Transverse colon (tissue), 4 donors: ENCODE data around the gene HUS1B. TPM values are rescaled to one million over a fixed set of nuclear protein-coding genes. Genes with fewer than 3 reads are reported as not detected.

Experiments used
- DNase-seq: peaks from one replicate; pipeline ENCODE4 v3.0.0-alpha.2; 2019
- H3K27ac ChIP-seq, 4 donors: fragments of 200-600 bp; sonication (generic); 2 replicates each; pipeline ENCODE4 v1.5.1; 2016 to 2018; ENCODE audit warnings: inconsistent platforms in 4 of 4
- H3K27me3 ChIP-seq: fragments of 200-600 bp; sonication (generic); 2 replicates; pipeline ENCODE4 v1.5.1; 2017; ENCODE audit warnings: inconsistent platforms
- H3K36me3 ChIP-seq, 4 donors: fragments of 200-600 bp; sonication (generic); 2 replicates each; pipeline ENCODE4 v1.5.1; 2017 to 2019; ENCODE audit warnings: inconsistent platforms in 4 of 4
- H3K4me1 ChIP-seq, 4 donors: fragments of 200-600 bp; sonication (generic); 2 replicates each; pipeline ENCODE4 v1.5.1; 2017 to 2020; ENCODE audit warnings: inconsistent platforms in 4 of 4
- H3K4me3 ChIP-seq, 4 donors: fragments of 200-600 bp; sonication (generic); 1 replicate in 1 of 4; 2 replicates in 3 of 4; pipeline versions ENCODE4 v1.5.1 to v1.6.1; 2017 to 2019; ENCODE audit warnings: inconsistent platforms in 4 of 4
- H3K9me3 ChIP-seq, 2 donors: fragments of 200-600 bp; sonication (generic); 2 replicates each; pipeline ENCODE4 v1.5.1; 2017 to 2019; ENCODE audit warnings: inconsistent platforms in 2 of 2
- EP300 ChIP-seq: sonication (generic); formaldehyde crosslinking; IDR thresholded peaks from one replicate; pipeline ENCODE4 v1.6.1; 2017; ENCODE audit warnings: antibody characterized with exemption, low read depth
- POLR2A ChIP-seq: fragments of 450-650 bp; IDR thresholded peaks from one replicate; pipeline ENCODE4 v1.6.1; 2016; ENCODE audit warnings: antibody characterized with exemption, mild to moderate bottlenecking, moderate library complexity
- POLR2AphosphoS5 ChIP-seq, 3 donors: sonication (generic); formaldehyde crosslinking; IDR thresholded peaks; one replicate each; pipeline ENCODE4 v1.6.1; 2016; ENCODE audit warnings: antibody characterized with exemption in 3 of 3
- WGBS, 2 donors: methylation state at CpG; one replicate each; pipeline ENCODE4 v1.1.5; 2018; ENCODE audit warnings: low coverage in 1 of 2; 5-methylcytosine and 5-hydroxymethylcytosine counted together
- in situ Hi-C, 4 donors: fragments of 200-750 bp; cut with MboI; loops; one replicate each; pipeline versions ENCODE4 v1.15.0 to v1.15.1; 2017; ENCODE audit warnings: low sequenced_read_pairs in 3 of 4, low pct_ligation_motif_present in 1 of 4, low pct_unique_long_range_greater_than_20kb in 1 of 4
- intact Hi-C: fragments of 100-400 bp; cut with DNase I; formaldehyde crosslinking; loops from one replicate; pipeline ENCODE4 v1.15.1; 2023; ENCODE audit warnings: low total_unique reads
- total RNA-seq, 4 donors: library from RNA; depleted of rRNA; stranded (reverse); fragments of >200 nt; gene quantifications; one replicate each; pipeline ENCODE4 v1.1.0, GENCODE V29; 2016
- TF ChIP-seq, protein P1 (sequence below), 5 experiments: fragments of 200-600 bp in 3 of 5; fragments of 450-650 bp in 2 of 5; sonication (generic) in 3 of 5; IDR thresholded peaks; 1 replicate in 2 of 5; 2 replicates in 3 of 5; pipeline ENCODE4 v1.5.1; 2016 to 2017; ENCODE audit warnings: antibody characterized with exemption in 5 of 5, inconsistent platforms in 3 of 5, mild to moderate bottlenecking in 2 of 5, moderate library complexity in 1 of 5

Gene HUS1B
- total RNA-seq, 4 donors from 2014 or later, result 0.80 to 7.5 (median 3.7) TPM; not detected in 1

GRCh38 chr6:678520-678919 lies 21.6 kb upstream of the HUS1B start:
- 63% methylated on average over 3 of the region's 3 CpGs for WGBS, 2 donors
- no peaks in the 10 kb centered on the region for H3K9me3 ChIP-seq
- intact Hi-C loops, result no loop called here
- no peaks in the 10 kb centered on the region for H3K36me3 ChIP-seq
- no peak overlapping the region for H3K4me3 ChIP-seq
- no peak for TF ChIP-seq POLR2AphosphoS5 (IDR thresholded peaks at IDR 0.05)
- TF ChIP-seq, protein P1, sequence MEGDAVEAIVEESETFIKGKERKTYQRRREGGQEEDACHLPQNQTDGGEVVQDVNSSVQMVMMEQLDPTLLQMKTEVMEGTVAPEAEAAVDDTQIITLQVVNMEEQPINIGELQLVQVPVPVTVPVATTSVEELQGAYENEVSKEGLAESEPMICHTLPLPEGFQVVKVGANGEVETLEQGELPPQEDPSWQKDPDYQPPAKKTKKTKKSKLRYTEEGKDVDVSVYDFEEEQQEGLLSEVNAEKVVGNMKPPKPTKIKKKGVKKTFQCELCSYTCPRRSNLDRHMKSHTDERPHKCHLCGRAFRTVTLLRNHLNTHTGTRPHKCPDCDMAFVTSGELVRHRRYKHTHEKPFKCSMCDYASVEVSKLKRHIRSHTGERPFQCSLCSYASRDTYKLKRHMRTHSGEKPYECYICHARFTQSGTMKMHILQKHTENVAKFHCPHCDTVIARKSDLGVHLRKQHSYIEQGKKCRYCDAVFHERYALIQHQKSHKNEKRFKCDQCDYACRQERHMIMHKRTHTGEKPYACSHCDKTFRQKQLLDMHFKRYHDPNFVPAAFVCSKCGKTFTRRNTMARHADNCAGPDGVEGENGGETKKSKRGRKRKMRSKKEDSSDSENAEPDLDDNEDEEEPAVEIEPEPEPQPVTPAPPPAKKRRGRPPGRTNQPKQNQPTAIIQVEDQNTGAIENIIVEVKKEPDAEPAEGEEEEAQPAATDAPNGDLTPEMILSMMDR (IDR thresholded peaks at IDR 0.05), result no peak
- TF ChIP-seq EP300, result no peak
- TF ChIP-seq POLR2A, result no peak
- no peaks in the 10 kb centered on the region for H3K27me3 ChIP-seq
- in situ Hi-C loops, result no loop called here
- H3K27ac ChIP-seq, result peak overlapping the region in 1 of 4 donors; percentile 18
- peaks cover 0 to 32% (median 0%) of the 10 kb centered on the region in 4 donors for H3K4me1 ChIP-seq
- DNase-seq, result no peak

DNA sequence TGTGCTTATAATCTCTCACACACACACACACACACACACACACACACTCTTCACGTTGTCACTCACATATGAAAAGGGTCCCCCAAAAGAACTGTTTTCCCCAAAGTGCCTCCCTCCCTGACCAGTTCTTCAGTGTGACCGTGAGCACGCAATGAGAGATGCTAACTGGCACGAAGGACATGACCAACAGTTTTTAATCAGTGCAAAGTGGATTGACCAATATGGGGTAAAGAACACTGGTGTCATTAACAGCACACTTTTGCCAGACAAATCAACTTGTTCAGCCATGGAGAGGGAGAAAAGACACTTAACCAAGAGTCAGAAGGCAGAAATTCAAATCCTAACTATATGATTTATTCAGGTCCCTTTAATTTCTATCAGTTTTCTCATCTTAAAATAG lies 21.0 kb upstream of the HUS1B start:
- H3K4me1 ChIP-seq, result peaks cover 0 to 32% (median 0%) of the 10 kb centered on the region in 4 donors
- TF ChIP-seq POLR2A (no peak), POLR2AphosphoS5 (IDR thresholded peaks at IDR 0.05) (no peak), EP300 (no peak)
- TF ChIP-seq, protein P1 (IDR thresholded peaks at IDR 0.05), result no peak
- no peaks in the 10 kb centered on the region for H3K9me3 ChIP-seq
- peak overlapping the region in 1 of 4 donors; percentile 18 for H3K27ac ChIP-seq
- H3K36me3 ChIP-seq, result no peaks in the 10 kb centered on the region
- 95% methylated on average over 4 of the region's 4 CpGs; no CpG with 5 or more reads in 1 of the 2 donors for WGBS, 2 donors
- H3K27me3 ChIP-seq, result no peaks in the 10 kb centered on the region
- in situ Hi-C loops (no loop called here), intact Hi-C loops (no loop called here)
- no peak overlapping the region for H3K4me3 ChIP-seq
- DNase-seq, result no peak

- intact Hi-C loops, result no loop called here
- 82 to 100% methylated on average over 1 to 3 of the region's 3 CpGs for WGBS, 2 donors
- TF ChIP-seq, protein P1 (IDR thresholded peaks at IDR 0.05), result no peak
- TF ChIP-seq POLR2AphosphoS5 (IDR thresholded peaks at IDR 0.05) (no peak), EP300 (no peak)
- H3K4me1 ChIP-seq, result peaks cover 0 to 12% (median 0%) of the 10 kb centered on the region in 4 donors
- H3K27ac ChIP-seq, result no peak overlapping the region
- in situ Hi-C loops, result no loop called here
- no peaks in the 10 kb centered on the region for H3K36me3 ChIP-seq
- H3K4me3 ChIP-seq, result no peak overlapping the region
- DNase-seq, result no peak
- H3K9me3 ChIP-seq, result no peaks in the 10 kb centered on the region
- no peaks in the 10 kb centered on the region for H3K27me3 ChIP-seq
Observed at GRCh38 chr6:674956-675355, 18.1 kb upstream of the HUS1B start.

- Histone ChIP-seq H3K27ac (no peak overlapping the region), H3K27me3 (no peaks in the 10 kb centered on the region), H3K36me3 (no peaks in the 10 kb centered on the region), H3K4me3 (no peak overlapping the region), H3K9me3 (no peaks in the 10 kb centered on the region), H3K4me1 (peaks cover 0 to 6% (median 0%) of the 10 kb centered on the region in 4 donors)
- in situ Hi-C loops (no loop called here), intact Hi-C loops (no loop called here)
- TF ChIP-seq POLR2A, result no peak
- TF ChIP-seq POLR2AphosphoS5 (IDR thresholded peaks at IDR 0.05), result no peak
- TF ChIP-seq, protein P1 (IDR thresholded peaks at IDR 0.05), result no peak
- no peak for TF ChIP-seq EP300
- DNase-seq, result no peak
Observed at GRCh38 chr6:674406-674805, 17.5 kb upstream of the HUS1B start.
